SK-N-SH treated with all-trans-retinoic acid at 6 μM for 48 hours (cell line): Measurements from ENCODE around the gene STPG1.

Experiments
- ATAC-seq: fragments of 200-7000 bp; cut with Tn5 transposase; 3 replicates; pipeline ENCODE4 v1.9.1; 2020; ENCODE audit warnings: mild to moderate bottlenecking, moderate library complexity
- ARNTL ChIP-seq: fragments of 450-650 bp; formaldehyde crosslinking; IDR thresholded peaks from 2 replicates; pipeline ENCODE4 v1.5.0; 2020; ENCODE audit warnings: low read depth, mild to moderate bottlenecking, moderate library complexity, borderline replicate concordance
- BACH2 ChIP-seq: fragments of 250-450 bp; sonication (Bioruptor Pico); IDR thresholded peaks from 2 replicates; pipeline ENCODE4 v1.9.0; 2021; ENCODE audit warnings: mild to moderate bottlenecking, borderline replicate concordance
- CSDC2 ChIP-seq: fragments of 250-450 bp; sonication (Bioruptor Pico); IDR thresholded peaks from 2 replicates; pipeline ENCODE4 v1.5.0; 2020; ENCODE audit warnings: mild to moderate bottlenecking, moderate library complexity
- ESRRG ChIP-seq: fragments of 250-450 bp; sonication (Bioruptor Pico); IDR thresholded peaks from 2 replicates; pipeline ENCODE4 v1.6.1; 2021; ENCODE audit warnings: mild to moderate bottlenecking
- GLIS3 ChIP-seq: fragments of 250-450 bp; sonication (Bioruptor Pico); IDR thresholded peaks from 2 replicates; pipeline ENCODE4 v1.5.0; 2020; ENCODE audit warnings: mild to moderate bottlenecking, moderate library complexity
- RARB ChIP-seq: fragments of 250-450 bp; sonication (Bioruptor Pico); IDR thresholded peaks from 2 replicates; pipeline ENCODE4 v1.8.0; 2021; ENCODE audit warnings: mild to moderate bottlenecking, moderate library complexity
- SNAI2 ChIP-seq: fragments of 250-450 bp; sonication (Bioruptor Pico); IDR thresholded peaks from 2 replicates; pipeline ENCODE4 v1.5.0; 2020; ENCODE audit warnings: mild to moderate bottlenecking, moderate library complexity
- TCF4 ChIP-seq: fragments of 250-450 bp; sonication (Bioruptor Pico); IDR thresholded peaks from 2 replicates; pipeline ENCODE4 v1.8.0; 2021; ENCODE audit warnings: mild to moderate bottlenecking, moderate library complexity, borderline replicate concordance
- TOX ChIP-seq: fragments of 250-450 bp; sonication (Bioruptor Pico); IDR thresholded peaks from 2 replicates; pipeline ENCODE4 v1.8.0; 2021; ENCODE audit warnings: mild to moderate bottlenecking, moderate library complexity, borderline replicate concordance
- ZC3H10 ChIP-seq: fragments of 250-450 bp; sonication (Bioruptor Pico); IDR thresholded peaks from 2 replicates; pipeline ENCODE4 v1.5.1; 2021; ENCODE audit warnings: mild to moderate bottlenecking, moderate library complexity
- ZFP3 ChIP-seq: fragments of 250-450 bp; sonication (Bioruptor Pico); IDR thresholded peaks from 2 replicates; pipeline ENCODE4 v1.5.0; 2020; ENCODE audit warnings: mild to moderate bottlenecking, moderate library complexity
- ZFP30 ChIP-seq: fragments of 450-650 bp; formaldehyde crosslinking; IDR thresholded peaks from 2 replicates; pipeline ENCODE4 v1.5.0; 2022; ENCODE audit warnings: mild to moderate bottlenecking, moderate library complexity
- ZNF70 ChIP-seq: fragments of 450-650 bp; formaldehyde crosslinking; IDR thresholded peaks from 2 replicates; pipeline ENCODE4 v1.5.0; 2020; ENCODE audit warnings: mild to moderate bottlenecking, moderate library complexity
- ZNF8 ChIP-seq: fragments of 450-650 bp; formaldehyde crosslinking; IDR thresholded peaks from 2 replicates; pipeline ENCODE4 v1.5.0; 2020; ENCODE audit warnings: mild to moderate bottlenecking, moderate library complexity
- TF ChIP-seq, protein P1 (sequence below): fragments of 250-450 bp; sonication (Bioruptor Pico); IDR thresholded peaks from 2 replicates; pipeline ENCODE4 v1.5.0; 2020; ENCODE audit warnings: mild to moderate bottlenecking, moderate library complexity
- TF ChIP-seq, protein P2 (sequence below): fragments of 250-450 bp; sonication (Bioruptor Pico); IDR thresholded peaks from 2 replicates; pipeline ENCODE4 v1.5.1; 2020; ENCODE audit warnings: low read depth, mild to moderate bottlenecking, moderate library complexity
- TF ChIP-seq, protein P3 (sequence below): fragments of 250-450 bp; sonication (Bioruptor Pico); IDR thresholded peaks from 2 replicates; pipeline ENCODE4 v1.8.0; 2021; ENCODE audit warnings: low read depth, mild to moderate bottlenecking, moderate library complexity, borderline replicate concordance
- TF ChIP-seq, protein P4 (sequence below): fragments of 250-450 bp; sonication (Bioruptor Pico); IDR thresholded peaks from 2 replicates; pipeline ENCODE4 v1.8.0; 2020; ENCODE audit warnings: mild to moderate bottlenecking, moderate library complexity, borderline replicate concordance
- TF ChIP-seq, protein P5 (sequence below): fragments of 250-450 bp; sonication (Bioruptor Pico); IDR thresholded peaks from 2 replicates; pipeline ENCODE4 v1.5.1; 2021; ENCODE audit warnings: mild to moderate bottlenecking, moderate library complexity

The STPG1 gene

DNA sequence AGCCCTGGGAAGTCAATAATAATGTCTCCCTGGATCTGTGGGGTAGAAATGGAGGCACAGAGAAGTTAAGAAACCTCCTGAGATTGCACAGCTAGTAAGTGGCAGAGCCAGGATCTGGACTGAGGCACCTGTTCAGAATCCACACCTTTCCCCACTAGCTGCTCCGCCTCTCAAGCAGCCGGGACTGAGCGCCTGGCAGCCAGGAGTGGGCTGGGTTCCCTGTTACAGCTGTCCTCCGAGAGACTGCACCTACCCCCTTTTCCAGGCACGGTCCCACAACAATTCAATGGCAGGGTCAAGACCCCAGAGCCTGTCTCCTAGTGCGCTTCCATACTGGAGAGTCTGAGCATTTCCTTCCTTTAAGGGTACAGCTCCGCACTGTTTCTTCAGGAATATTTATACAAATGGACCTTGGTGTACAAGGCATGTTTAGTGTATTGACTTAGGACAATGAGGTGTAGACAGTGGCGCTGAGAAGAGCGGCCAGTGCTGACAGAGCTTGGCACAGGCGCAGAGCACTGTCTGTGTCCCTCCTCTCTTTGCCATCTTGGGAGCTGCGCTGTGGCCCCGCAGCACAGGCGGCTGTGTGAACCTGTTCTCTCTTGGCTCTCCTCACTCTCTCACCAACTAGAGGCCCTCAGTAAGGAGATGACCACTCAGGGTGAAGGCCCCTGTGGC, 70.0 kb downstream of the STPG1 start:
- TF ChIP-seq ZFP30 (CRISPR knock-in tag) (no peak), ZC3H10 (CRISPR knock-in tag) (no peak), ZNF8 (CRISPR knock-in tag) (no peak), ZFP3 (no peak), CSDC2 (CRISPR knock-in tag) (no peak), TCF4 (CRISPR knock-in tag) (no peak), ARNTL (CRISPR knock-in tag) (no peak)
- TF ChIP-seq, protein P1, sequence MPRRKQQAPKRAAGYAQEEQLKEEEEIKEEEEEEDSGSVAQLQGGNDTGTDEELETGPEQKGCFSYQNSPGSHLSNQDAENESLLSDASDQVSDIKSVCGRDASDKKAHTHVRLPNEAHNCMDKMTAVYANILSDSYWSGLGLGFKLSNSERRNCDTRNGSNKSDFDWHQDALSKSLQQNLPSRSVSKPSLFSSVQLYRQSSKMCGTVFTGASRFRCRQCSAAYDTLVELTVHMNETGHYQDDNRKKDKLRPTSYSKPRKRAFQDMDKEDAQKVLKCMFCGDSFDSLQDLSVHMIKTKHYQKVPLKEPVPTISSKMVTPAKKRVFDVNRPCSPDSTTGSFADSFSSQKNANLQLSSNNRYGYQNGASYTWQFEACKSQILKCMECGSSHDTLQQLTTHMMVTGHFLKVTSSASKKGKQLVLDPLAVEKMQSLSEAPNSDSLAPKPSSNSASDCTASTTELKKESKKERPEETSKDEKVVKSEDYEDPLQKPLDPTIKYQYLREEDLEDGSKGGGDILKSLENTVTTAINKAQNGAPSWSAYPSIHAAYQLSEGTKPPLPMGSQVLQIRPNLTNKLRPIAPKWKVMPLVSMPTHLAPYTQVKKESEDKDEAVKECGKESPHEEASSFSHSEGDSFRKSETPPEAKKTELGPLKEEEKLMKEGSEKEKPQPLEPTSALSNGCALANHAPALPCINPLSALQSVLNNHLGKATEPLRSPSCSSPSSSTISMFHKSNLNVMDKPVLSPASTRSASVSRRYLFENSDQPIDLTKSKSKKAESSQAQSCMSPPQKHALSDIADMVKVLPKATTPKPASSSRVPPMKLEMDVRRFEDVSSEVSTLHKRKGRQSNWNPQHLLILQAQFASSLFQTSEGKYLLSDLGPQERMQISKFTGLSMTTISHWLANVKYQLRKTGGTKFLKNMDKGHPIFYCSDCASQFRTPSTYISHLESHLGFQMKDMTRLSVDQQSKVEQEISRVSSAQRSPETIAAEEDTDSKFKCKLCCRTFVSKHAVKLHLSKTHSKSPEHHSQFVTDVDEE (CRISPR knock-in tag): no peak
- TF ChIP-seq, protein P2, sequence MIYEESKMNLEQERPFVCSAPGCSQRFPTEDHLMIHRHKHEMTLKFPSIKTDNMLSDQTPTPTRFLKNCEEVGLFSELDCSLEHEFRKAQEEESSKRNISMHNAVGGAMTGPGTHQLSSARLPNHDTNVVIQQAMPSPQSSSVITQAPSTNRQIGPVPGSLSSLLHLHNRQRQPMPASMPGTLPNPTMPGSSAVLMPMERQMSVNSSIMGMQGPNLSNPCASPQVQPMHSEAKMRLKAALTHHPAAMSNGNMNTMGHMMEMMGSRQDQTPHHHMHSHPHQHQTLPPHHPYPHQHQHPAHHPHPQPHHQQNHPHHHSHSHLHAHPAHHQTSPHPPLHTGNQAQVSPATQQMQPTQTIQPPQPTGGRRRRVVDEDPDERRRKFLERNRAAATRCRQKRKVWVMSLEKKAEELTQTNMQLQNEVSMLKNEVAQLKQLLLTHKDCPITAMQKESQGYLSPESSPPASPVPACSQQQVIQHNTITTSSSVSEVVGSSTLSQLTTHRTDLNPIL (CRISPR knock-in tag): no peak
- TF ChIP-seq, protein P3, sequence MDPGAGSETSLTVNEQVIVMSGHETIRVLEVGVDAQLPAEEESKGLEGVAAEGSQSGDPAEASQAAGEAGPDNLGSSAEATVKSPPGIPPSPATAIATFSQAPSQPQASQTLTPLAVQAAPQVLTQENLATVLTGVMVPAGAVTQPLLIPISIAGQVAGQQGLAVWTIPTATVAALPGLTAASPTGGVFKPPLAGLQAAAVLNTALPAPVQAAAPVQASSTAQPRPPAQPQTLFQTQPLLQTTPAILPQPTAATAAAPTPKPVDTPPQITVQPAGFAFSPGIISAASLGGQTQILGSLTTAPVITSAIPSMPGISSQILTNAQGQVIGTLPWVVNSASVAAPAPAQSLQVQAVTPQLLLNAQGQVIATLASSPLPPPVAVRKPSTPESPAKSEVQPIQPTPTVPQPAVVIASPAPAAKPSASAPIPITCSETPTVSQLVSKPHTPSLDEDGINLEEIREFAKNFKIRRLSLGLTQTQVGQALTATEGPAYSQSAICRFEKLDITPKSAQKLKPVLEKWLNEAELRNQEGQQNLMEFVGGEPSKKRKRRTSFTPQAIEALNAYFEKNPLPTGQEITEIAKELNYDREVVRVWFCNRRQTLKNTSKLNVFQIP (CRISPR knock-in tag): no peak
- TF ChIP-seq, all 23 proteins: peak for 0
- no peak; the same call in 2 of the 3 replicates for ATAC-seq

DNA sequence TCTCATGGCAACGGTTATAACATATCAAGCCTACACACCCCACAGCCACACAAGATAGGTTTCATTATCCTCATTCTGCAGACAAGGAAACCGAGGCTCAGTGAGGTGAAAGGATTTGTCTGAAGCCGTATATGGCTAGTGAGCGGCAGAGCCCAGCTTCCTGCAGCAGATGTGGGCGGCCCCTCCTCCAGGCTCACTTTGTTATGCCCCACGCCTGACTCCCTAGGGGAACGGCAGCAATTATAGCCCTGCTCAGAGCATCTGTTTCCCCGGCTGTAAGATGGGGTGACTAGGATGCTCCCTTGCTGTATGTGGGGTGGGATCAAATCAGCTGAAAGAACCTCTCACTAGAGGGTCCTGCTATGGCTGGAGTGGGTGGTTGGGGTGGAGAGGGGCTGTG, 72.3 kb downstream of the STPG1 start:
- TF ChIP-seq BACH2 (CRISPR knock-in tag): no peak
- no peak for TF ChIP-seq TCF4 (CRISPR knock-in tag)
- no peak for TF ChIP-seq ZC3H10 (CRISPR knock-in tag)
- TF ChIP-seq, protein P4, sequence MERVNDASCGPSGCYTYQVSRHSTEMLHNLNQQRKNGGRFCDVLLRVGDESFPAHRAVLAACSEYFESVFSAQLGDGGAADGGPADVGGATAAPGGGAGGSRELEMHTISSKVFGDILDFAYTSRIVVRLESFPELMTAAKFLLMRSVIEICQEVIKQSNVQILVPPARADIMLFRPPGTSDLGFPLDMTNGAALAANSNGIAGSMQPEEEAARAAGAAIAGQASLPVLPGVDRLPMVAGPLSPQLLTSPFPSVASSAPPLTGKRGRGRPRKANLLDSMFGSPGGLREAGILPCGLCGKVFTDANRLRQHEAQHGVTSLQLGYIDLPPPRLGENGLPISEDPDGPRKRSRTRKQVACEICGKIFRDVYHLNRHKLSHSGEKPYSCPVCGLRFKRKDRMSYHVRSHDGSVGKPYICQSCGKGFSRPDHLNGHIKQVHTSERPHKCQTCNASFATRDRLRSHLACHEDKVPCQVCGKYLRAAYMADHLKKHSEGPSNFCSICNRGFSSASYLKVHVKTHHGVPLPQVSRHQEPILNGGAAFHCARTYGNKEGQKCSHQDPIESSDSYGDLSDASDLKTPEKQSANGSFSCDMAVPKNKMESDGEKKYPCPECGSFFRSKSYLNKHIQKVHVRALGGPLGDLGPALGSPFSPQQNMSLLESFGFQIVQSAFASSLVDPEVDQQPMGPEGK (CRISPR knock-in tag): no peak
- no peak for TF ChIP-seq ZFP30 (CRISPR knock-in tag)
- TF ChIP-seq ESRRG (CRISPR knock-in tag): no peak
- TF ChIP-seq, protein P5, sequence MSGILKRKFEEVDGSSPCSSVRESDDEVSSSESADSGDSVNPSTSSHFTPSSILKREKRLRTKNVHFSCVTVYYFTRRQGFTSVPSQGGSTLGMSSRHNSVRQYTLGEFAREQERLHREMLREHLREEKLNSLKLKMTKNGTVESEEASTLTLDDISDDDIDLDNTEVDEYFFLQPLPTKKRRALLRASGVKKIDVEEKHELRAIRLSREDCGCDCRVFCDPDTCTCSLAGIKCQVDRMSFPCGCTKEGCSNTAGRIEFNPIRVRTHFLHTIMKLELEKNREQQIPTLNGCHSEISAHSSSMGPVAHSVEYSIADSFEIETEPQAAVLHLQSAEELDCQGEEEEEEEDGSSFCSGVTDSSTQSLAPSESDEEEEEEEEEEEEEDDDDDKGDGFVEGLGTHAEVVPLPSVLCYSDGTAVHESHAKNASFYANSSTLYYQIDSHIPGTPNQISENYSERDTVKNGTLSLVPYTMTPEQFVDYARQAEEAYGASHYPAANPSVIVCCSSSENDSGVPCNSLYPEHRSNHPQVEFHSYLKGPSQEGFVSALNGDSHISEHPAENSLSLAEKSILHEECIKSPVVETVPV (CRISPR knock-in tag): no peak
- no peak for TF ChIP-seq SNAI2 (CRISPR knock-in tag)
- no peak for TF ChIP-seq CSDC2 (CRISPR knock-in tag)
- no peak for TF ChIP-seq TOX (CRISPR knock-in tag)
- no peak for TF ChIP-seq ZNF70 (CRISPR knock-in tag)
- no peak for TF ChIP-seq ZNF8 (CRISPR knock-in tag)
- no peak for TF ChIP-seq GLIS3 (CRISPR knock-in tag)
- TF ChIP-seq, protein P2 (CRISPR knock-in tag): no peak
- no peak for TF ChIP-seq RARB (CRISPR knock-in tag)
- no peak for TF ChIP-seq ARNTL (CRISPR knock-in tag)
- no peak for ATAC-seq
